Neural progenitor cell (in vitro differentiated cells): ENCODE data around the gene EEF1A1. TPM values are rescaled to one million over a fixed set of nuclear protein-coding genes. Genes with fewer than 3 reads are reported as not detected.
"Not testable (repeated sequence)": the region's sequence is repeated elsewhere in the genome, so short reads cannot be mapped to it uniquely, and the experiment has no call there.

Source experiments
- DNase-seq: peaks from one replicate; pipeline ENCODE4 v3.0.0-alpha.2; 2016; ENCODE audit warnings: low spot score
- H2AFZ ChIP-seq: fragments of 200-600 bp; sonication (generic); replicated peaks from 2 replicates; pipeline ENCODE4 v1.6.1; 2016; ENCODE audit warnings: antibody characterized with exemption
- H3F3A ChIP-seq: fragments of 200-600 bp; sonication (generic); 2 replicates; pipeline ENCODE4 v1.6.1; 2016; ENCODE audit warnings: antibody characterized with exemption, low read depth
- H3K27ac ChIP-seq: fragments of 200-600 bp; sonication (generic); 2 replicates; pipeline ENCODE4 v1.5.1; 2016; ENCODE audit warnings: mild to moderate bottlenecking
- H3K27me3 ChIP-seq: fragments of 200-600 bp; sonication (generic); 2 replicates; pipeline ENCODE4 v1.6.1; 2016; ENCODE audit warnings: mild to moderate bottlenecking, moderate library complexity
- H3K36me3 ChIP-seq: fragments of 200-600 bp; sonication (generic); 2 replicates; pipeline ENCODE4 v1.5.1; 2016
- H3K4me1 ChIP-seq: fragments of 200-600 bp; sonication (generic); 2 replicates; pipeline ENCODE4 v1.6.1; 2016; ENCODE audit warnings: mixed run types
- H3K4me2 ChIP-seq: fragments of 200-600 bp; sonication (generic); 2 replicates; pipeline ENCODE4 v1.6.1; 2016
- H3K4me3 ChIP-seq: fragments of 200-600 bp; sonication (generic); 2 replicates; pipeline ENCODE4 v1.5.1; 2016
- H3K79me2 ChIP-seq: fragments of 200-600 bp; sonication (generic); 2 replicates; pipeline ENCODE4 v1.6.1; 2016; ENCODE audit warnings: low read depth
- H3K9ac ChIP-seq: fragments of 200-600 bp; sonication (generic); 2 replicates; pipeline ENCODE4 v1.6.1; 2016
- H3K9me3 ChIP-seq: fragments of 200-600 bp; sonication (generic); 2 replicates; pipeline ENCODE4 v1.5.1; 2016; ENCODE audit warnings: low read depth
- H4K20me1 ChIP-seq: fragments of 200-600 bp; sonication (generic); 2 replicates; pipeline ENCODE4 v1.6.1; 2016; ENCODE audit warnings: low read depth
- H3K27ac Mint-ChIP-seq: 3 replicates; pipeline ENCODE4 v1.8.0; 2021; ENCODE audit warnings: mixed read lengths
- H3K27me3 Mint-ChIP-seq: 2 replicates; pipeline ENCODE4 v1.8.0; 2022; ENCODE audit warnings: low read depth, mild to moderate bottlenecking, inconsistent platforms, moderate library complexity, mixed read lengths; ENCODE audit not compliant: insufficient read depth
- H3K36me3 Mint-ChIP-seq: 3 replicates; pipeline ENCODE4 v1.8.0; 2021; ENCODE audit warnings: mixed read lengths
- H3K4me1 Mint-ChIP-seq: 3 replicates; pipeline ENCODE4 v1.8.0; 2021; ENCODE audit warnings: mixed read lengths
- H3K4me3 Mint-ChIP-seq: 3 replicates; pipeline ENCODE4 v1.8.0; 2021; ENCODE audit warnings: mild to moderate bottlenecking, moderate library complexity, mixed read lengths
- H3K9me3 Mint-ChIP-seq: 3 replicates; pipeline ENCODE4 v1.8.0; 2020; ENCODE audit warnings: mixed read lengths
- EZH2 ChIP-seq: fragments of 200-600 bp; sonication (generic); IDR thresholded peaks from 2 replicates; pipeline ENCODE4 v1.6.1; 2017; ENCODE audit warnings: antibody characterized with exemption, mild to moderate bottlenecking, moderate library complexity
- EZH2phosphoT487 ChIP-seq: fragments of 200-600 bp; sonication (generic); IDR thresholded peaks from 2 replicates; pipeline ENCODE4 v1.6.1; 2017; ENCODE audit warnings: antibody characterized with exemption
- total RNA-seq: library from RNA; depleted of rRNA; stranded (reverse); fragments of >200 nt; gene quantifications from 2 replicates; pipeline ENCODE4 v1.2.3, GENCODE V29; 2015; ENCODE audit warnings: low replicate concordance
- TF ChIP-seq, protein P1 (sequence below): fragments of 200-600 bp; sonication (generic); IDR thresholded peaks from 2 replicates; pipeline ENCODE4 v1.5.1; 2017; ENCODE audit warnings: antibody characterized with exemption, mild to moderate bottlenecking

The EEF1A1 gene
- total RNA-seq, 1 donor from 2014 or later = 19,891 TPM

- H3K9me3 Mint-ChIP-seq = no peaks in the 10 kb centered on the region
- H3K27ac Mint-ChIP-seq = peak overlapping the region; percentile 99
- Histone ChIP-seq H3F3A (peaks cover 65% of the 10 kb centered on the region), H4K20me1 (peaks cover 54% of the 10 kb centered on the region), H3K9ac (peak overlapping the region; percentile 95), H3K9me3 (no peaks in the 10 kb centered on the region), H3K4me3 (peak overlapping the region; percentile 76), H3K36me3 (peaks cover 21% of the 10 kb centered on the region), H3K4me2 (peak overlapping the region; percentile 85), H3K27me3 (no peaks in the 10 kb centered on the region), H3K79me2 (peaks cover 55% of the 10 kb centered on the region), H3K4me1 (peaks cover 17% of the 10 kb centered on the region), H3K27ac (peak overlapping the region; percentile 97), H2AFZ (no peak overlapping the region)
- peak; percentile 73 for DNase-seq
- peak overlapping the region; percentile 93 for H3K4me3 Mint-ChIP-seq
- H3K27me3 Mint-ChIP-seq = peaks cover 4% of the 10 kb centered on the region
- H3K36me3 Mint-ChIP-seq = peaks cover 32% of the 10 kb centered on the region
- TF ChIP-seq, protein P1, sequence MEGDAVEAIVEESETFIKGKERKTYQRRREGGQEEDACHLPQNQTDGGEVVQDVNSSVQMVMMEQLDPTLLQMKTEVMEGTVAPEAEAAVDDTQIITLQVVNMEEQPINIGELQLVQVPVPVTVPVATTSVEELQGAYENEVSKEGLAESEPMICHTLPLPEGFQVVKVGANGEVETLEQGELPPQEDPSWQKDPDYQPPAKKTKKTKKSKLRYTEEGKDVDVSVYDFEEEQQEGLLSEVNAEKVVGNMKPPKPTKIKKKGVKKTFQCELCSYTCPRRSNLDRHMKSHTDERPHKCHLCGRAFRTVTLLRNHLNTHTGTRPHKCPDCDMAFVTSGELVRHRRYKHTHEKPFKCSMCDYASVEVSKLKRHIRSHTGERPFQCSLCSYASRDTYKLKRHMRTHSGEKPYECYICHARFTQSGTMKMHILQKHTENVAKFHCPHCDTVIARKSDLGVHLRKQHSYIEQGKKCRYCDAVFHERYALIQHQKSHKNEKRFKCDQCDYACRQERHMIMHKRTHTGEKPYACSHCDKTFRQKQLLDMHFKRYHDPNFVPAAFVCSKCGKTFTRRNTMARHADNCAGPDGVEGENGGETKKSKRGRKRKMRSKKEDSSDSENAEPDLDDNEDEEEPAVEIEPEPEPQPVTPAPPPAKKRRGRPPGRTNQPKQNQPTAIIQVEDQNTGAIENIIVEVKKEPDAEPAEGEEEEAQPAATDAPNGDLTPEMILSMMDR = no peak
- TF ChIP-seq EZH2phosphoT487 (no peak), EZH2 (no peak)
- peaks cover 39% of the 10 kb centered on the region for H3K4me1 Mint-ChIP-seq
Observed at GRCh38 chr6:73519926-73520687, 725 bp downstream of the EEF1A1 start.

DNA sequence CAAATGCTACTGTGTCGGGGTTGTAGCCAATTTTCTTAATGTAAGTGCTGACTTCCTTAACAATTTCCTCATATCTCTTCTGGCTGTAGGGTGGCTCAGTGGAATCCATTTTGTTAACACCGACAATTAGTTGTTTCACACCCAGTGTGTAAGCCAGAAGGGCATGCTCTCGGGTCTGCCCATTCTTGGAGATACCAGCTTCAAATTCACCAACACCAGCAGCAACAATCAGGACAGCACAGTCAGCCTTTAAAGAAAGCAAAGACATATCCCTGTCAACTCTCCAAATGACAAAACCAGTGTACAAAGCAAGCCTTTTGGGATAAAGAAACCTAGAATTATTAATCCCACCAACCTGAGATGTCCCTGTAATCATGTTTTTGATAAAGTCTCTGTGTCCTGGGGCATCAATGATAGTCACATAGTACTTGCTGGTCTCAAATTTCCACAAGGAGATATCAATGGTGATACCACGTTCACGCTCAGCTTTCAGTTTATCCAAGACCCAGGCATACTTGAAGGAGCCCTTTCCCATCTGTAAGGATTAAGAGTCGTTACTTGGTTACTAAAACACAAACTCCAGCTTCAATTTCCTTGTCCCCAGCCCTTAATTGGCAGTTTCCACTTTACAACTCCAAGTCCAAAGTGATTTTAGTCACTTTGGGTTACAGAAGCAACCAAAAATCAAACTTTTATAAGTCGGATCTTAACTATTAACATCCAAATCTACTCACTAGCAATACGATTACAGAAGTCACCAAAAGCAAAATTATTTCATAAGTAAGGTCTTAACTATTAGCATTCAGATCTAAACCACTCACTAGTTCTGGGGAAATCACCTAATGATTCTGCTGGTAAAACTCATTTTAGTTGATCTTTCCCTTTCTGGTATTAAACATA is 1.6 kb downstream of the EEF1A1 start:
- H3F3A ChIP-seq = peaks cover 74% of the 10 kb centered on the region
- H3K36me3 ChIP-seq = peaks cover 21% of the 10 kb centered on the region
- H3K27ac ChIP-seq = peak overlapping the region; percentile 97
- H3K4me2 ChIP-seq = peak overlapping the region; percentile 85
- peaks cover 62% of the 10 kb centered on the region for H4K20me1 ChIP-seq
- Mint-ChIP-seq H3K4me1 (peaks cover 39% of the 10 kb centered on the region), H3K36me3 (peaks cover 35% of the 10 kb centered on the region), H3K27ac (peak overlapping the region; percentile 88), H3K4me3 (peak overlapping the region; percentile 93)
- H3K9me3 Mint-ChIP-seq, H2AFZ ChIP-seq, H3K27me3 Mint-ChIP-seq, DNase-seq, H3K9me3 ChIP-seq, H3K27me3 ChIP-seq: not testable (repeated sequence)
- peaks cover 17% of the 10 kb centered on the region for H3K4me1 ChIP-seq
- H3K9ac ChIP-seq = peak overlapping the region; percentile 95
- peak overlapping the region; percentile 76 for H3K4me3 ChIP-seq
- peaks cover 55% of the 10 kb centered on the region for H3K79me2 ChIP-seq

DNA sequence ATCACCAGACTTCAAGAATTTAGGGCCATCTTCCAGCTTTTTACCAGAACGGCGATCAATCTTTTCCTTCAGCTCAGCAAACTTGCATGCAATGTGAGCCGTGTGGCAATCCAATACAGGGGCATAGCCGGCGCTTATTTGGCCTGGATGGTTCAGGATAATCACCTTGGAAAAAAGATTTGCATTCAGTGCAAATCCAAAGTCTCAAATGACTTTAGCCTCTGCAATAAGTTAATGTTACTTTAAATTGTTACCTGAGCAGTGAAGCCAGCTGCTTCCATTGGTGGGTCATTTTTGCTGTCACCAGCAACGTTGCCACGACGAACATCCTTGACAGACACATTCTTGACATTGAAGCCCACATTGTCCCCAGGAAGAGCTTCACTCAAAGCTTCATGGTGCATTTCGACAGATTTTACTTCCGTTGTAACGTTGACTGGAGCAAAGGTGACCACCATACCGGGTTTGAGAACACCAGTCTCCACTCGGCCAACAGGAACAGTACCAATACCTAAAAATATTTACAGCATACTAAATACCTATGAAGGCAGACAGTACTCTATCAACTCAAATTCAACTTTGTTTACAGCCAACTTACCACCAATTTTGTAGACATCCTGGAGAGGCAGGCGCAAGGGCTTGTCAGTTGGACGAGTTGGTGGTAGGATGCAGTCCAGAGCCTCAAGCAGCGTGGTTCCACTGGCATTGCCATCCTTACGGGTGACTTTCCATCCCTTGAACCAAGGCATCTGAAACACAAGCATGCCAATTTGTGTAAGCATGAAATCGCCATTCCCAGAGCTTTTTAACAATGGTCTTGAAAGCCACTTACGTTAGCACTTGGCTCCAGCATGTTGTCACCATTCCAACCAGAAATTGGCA is 2.5 kb downstream of the EEF1A1 start:
- H3K27ac ChIP-seq = peak overlapping the region; percentile 45
- peaks cover 39% of the 10 kb centered on the region for H3K4me1 Mint-ChIP-seq
- H3K4me3 ChIP-seq = peak overlapping the region; percentile 76
- H3K9me3 ChIP-seq, H3K9ac ChIP-seq, H3K27me3 ChIP-seq, DNase-seq, H3K27me3 Mint-ChIP-seq, H3K27ac Mint-ChIP-seq, H3K9me3 Mint-ChIP-seq, H2AFZ ChIP-seq: not testable (repeated sequence)
- peaks cover 35% of the 10 kb centered on the region for H3K36me3 Mint-ChIP-seq
- H3K4me3 Mint-ChIP-seq = peak overlapping the region; percentile 83
- H3K36me3 ChIP-seq = peaks cover 21% of the 10 kb centered on the region
- H3F3A ChIP-seq = peaks cover 83% of the 10 kb centered on the region
- peaks cover 64% of the 10 kb centered on the region for H4K20me1 ChIP-seq
- peak overlapping the region; percentile 85 for H3K4me2 ChIP-seq
- peaks cover 55% of the 10 kb centered on the region for H3K79me2 ChIP-seq
- H3K4me1 ChIP-seq = peaks cover 17% of the 10 kb centered on the region
